Ovary (tissue), 9 donors: ENCODE data around the gene MST1. TPM values are rescaled to one million over a fixed set of nuclear protein-coding genes. Genes with fewer than 3 reads are reported as not detected.
"Not testable (repeated sequence)": the region's sequence is repeated elsewhere in the genome, so short reads cannot be mapped to it uniquely, and the experiment has no call there.

Experiments
- DNase-seq, 5 donors: peaks; one replicate each; pipeline ENCODE4 v3.0.0-alpha.2; 2019 to 2020
- H3K27ac ChIP-seq, 2 donors: fragments of 200-600 bp; one replicate each; pipeline versions ENCODE4 v1.5.1 to v1.8.0; 2019 to 2022
- H3K27me3 ChIP-seq: fragments of 200-600 bp; one replicate; pipeline ENCODE4 v1.8.0; 2022
- H3K36me3 ChIP-seq: fragments of 200-600 bp; sonication (generic); one replicate; pipeline ENCODE4 v1.5.1; 2019
- H3K4me1 ChIP-seq: one replicate; pipeline ENCODE4 v1.8.1; 2013; ENCODE audit warnings: mild to moderate bottlenecking, moderate library complexity; ENCODE audit not compliant: insufficient read depth
- H3K4me3 ChIP-seq: fragments of 200-600 bp; sonication (generic); one replicate; pipeline ENCODE4 v1.5.1; 2017
- H3K9me3 ChIP-seq, 2 donors: fragments of 200-600 bp in 1 of 2; sonication (generic) in 1 of 2; one replicate each; pipeline versions ENCODE4 v1.5.1 to v1.8.1; 2013 to 2019; ENCODE audit warnings: mild to moderate bottlenecking in 1 of 2, moderate library complexity in 1 of 2
- CTCF ChIP-seq, 3 donors: fragments of 450-650 bp in 2 of 3; fragments of 200-600 bp in 1 of 3; IDR thresholded peaks; one replicate each; pipeline versions ENCODE4 v1.5.1 to v1.8.0; 2016 to 2022; ENCODE audit warnings: antibody characterized with exemption in 3 of 3, mild to moderate bottlenecking in 1 of 3
- EP300 ChIP-seq: sonication (generic); formaldehyde crosslinking; IDR thresholded peaks from one replicate; pipeline ENCODE4 v1.6.1; 2017; ENCODE audit warnings: antibody characterized with exemption
- POLR2A ChIP-seq: fragments of 450-650 bp; IDR thresholded peaks from one replicate; pipeline ENCODE4 v1.6.1; 2017; ENCODE audit warnings: antibody characterized with exemption, mild to moderate bottlenecking, moderate library complexity
- WGBS, 3 donors: extraction: QIAGEN DNeasy Blood & Tissue Kit in 1 of 3; methylation state at CpG; one replicate each; pipeline versions ENCODE4 v1.1.5 to v1.1.7; 2013 to 2017; 5-methylcytosine and 5-hydroxymethylcytosine counted together
- intact Hi-C, 4 donors: fragments of 100-400 bp; cut with DNase I; formaldehyde crosslinking; loops; one replicate each; pipeline versions ENCODE4 v1.11.0 to v1.15.1; 2022 to 2023
- polyA plus RNA-seq, 2 donors: library from polyadenylated mRNA; stranded (reverse); fragments of 200-250 nt in 1 of 2; fragments of 350-450 nt in 1 of 2; fragmentation: Illumina TruSeq in 1 of 2; extraction: RNeasy Lipid Tissue Mini Kit (QIAGEN cat#74804) in 1 of 2; gene quantifications; one replicate each; pipeline ENCODE4 v1.2.3, GENCODE V29; 2013 to 2014
- total RNA-seq, 7 donors: library from RNA; depleted of rRNA in 2 of 7; stranded (reverse); fragments of >200 nt in 2 of 7; fragmentation: NEBNext Ultra II Directional in 3 of 7; extraction: Animal tissue kit (Norgen Biotek cat#: 25700) in 3 of 7; gene quantifications; one replicate each; pipeline versions ENCODE4 v1.1.0 to v1.2.4, GENCODE V29; 2016 to 2023
- donor health status: DM: no; HTN: no; CAD: no; lungs with moderate emphysema.
- donor health status: DM: no; HTN: no; CAD: no.
- donor health status: Bipolar disorder and iron deficiency.
- donor health status: DM: yes; HTN: yes; CAD: no.
- donor health status: DM: no; HTN: no; CAD: no.
- donor health status: DM: yes; HTN: yes; CAD: no.

The MST1 gene
- total and polyA plus RNA-seq, 9 donors, result 3.5 to 91.0 (median 17.3) TPM

GRCh38 chr3:49687424-49687795, 1.9 kb downstream of the MST1 start:
- not testable (repeated sequence) for H3K4me3 ChIP-seq, H3K4me1 ChIP-seq
- 85 to 93% (median 91%) methylated on average over 12 of the region's 12 CpGs for WGBS, 3 donors

GRCh38 chr3:49686769-49687423, 2.4 kb downstream of the MST1 start:
- H3K27me3 ChIP-seq, H3K36me3 ChIP-seq, intact Hi-C loops, H3K4me1 ChIP-seq, H3K9me3 ChIP-seq, H3K27ac ChIP-seq, H3K4me3 ChIP-seq: not testable (repeated sequence)
- peak in 4 of 5 donors; percentile 44 to 69 (median 54) for DNase-seq
- 10 to 15% (median 14%) methylated on average over 14 to 44 of the region's 44 CpGs for WGBS, 3 donors

More at GRCh38 chr3:49687424-49687795, 1.9 kb downstream of the MST1 start:
- H3K27ac ChIP-seq, H3K9me3 ChIP-seq, intact Hi-C loops, H3K36me3 ChIP-seq, H3K27me3 ChIP-seq, DNase-seq: not testable (repeated sequence)

GRCh38 chr3:49686346-49686745, 2.9 kb downstream of the MST1 start:
- H3K27ac ChIP-seq, H3K9me3 ChIP-seq, H3K27me3 ChIP-seq, H3K4me3 ChIP-seq, H3K36me3 ChIP-seq, H3K4me1 ChIP-seq, intact Hi-C loops: not testable (repeated sequence)
- 2 to 4% (median 3%) methylated on average over 14 to 26 of the region's 29 CpGs for WGBS, 3 donors
- DNase-seq, result peak in 1 of 5 donors; percentile 46

- H3K4me1 ChIP-seq, intact Hi-C loops, H3K27ac ChIP-seq, H3K4me3 ChIP-seq, DNase-seq, H3K9me3 ChIP-seq, H3K36me3 ChIP-seq, H3K27me3 ChIP-seq: not testable (repeated sequence)
- 9 to 20% (median 19%) methylated on average over 19 to 32 of the region's 36 CpGs for WGBS, 3 donors
Measured at GRCh38 chr3:49685846-49686245, 3.4 kb downstream of the MST1 start.

GRCh38 chr3:49685103-49685502, 4.2 kb downstream of the MST1 start:
- H3K27me3 ChIP-seq, intact Hi-C loops, DNase-seq, H3K36me3 ChIP-seq, H3K9me3 ChIP-seq, H3K4me1 ChIP-seq, H3K27ac ChIP-seq, H3K4me3 ChIP-seq: not testable (repeated sequence)
- 88 to 94% (median 92%) methylated on average over 10 of the region's 10 CpGs for WGBS, 3 donors

- DNase-seq, H3K9me3 ChIP-seq, H3K36me3 ChIP-seq, H3K4me3 ChIP-seq, H3K27ac ChIP-seq, H3K27me3 ChIP-seq, intact Hi-C loops, H3K4me1 ChIP-seq: not testable (repeated sequence)
- WGBS, 3 donors, result 76 to 90% (median 85%) methylated on average over 2 of the region's 2 CpGs
Measured at GRCh38 chr3:49684453-49684852, 4.8 kb downstream of the MST1 start.

- Histone ChIP-seq H3K4me1 (peaks cover 3% of the 10 kb centered on the region), H3K27ac (no peak overlapping the region), H3K4me3 (no peak overlapping the region), H3K36me3 (no peaks in the 10 kb centered on the region), H3K9me3 (no peaks in the 10 kb centered on the region), H3K27me3 (no peaks in the 10 kb centered on the region)
- no peak for DNase-seq
- WGBS, 3 donors, result 47 to 49% (median 48%) methylated on average over 6 of the region's 6 CpGs
- intact Hi-C loops, result no loop called here
- no peak for TF ChIP-seq EP300
- TF ChIP-seq POLR2A, result no peak
- TF ChIP-seq CTCF (IDR thresholded peaks at IDR 0.05), result no peak
Measured at GRCh38 chr3:49683162-49683561, 6.1 kb downstream of the MST1 start.

- H3K9me3 ChIP-seq, result no peaks in the 10 kb centered on the region
- no peaks in the 10 kb centered on the region for H3K36me3 ChIP-seq
- H3K4me1 ChIP-seq, result no peaks in the 10 kb centered on the region
- WGBS, 3 donors, result 63 to 80% (median 71%) methylated on average over 4 of the region's 4 CpGs
- DNase-seq, result no peak
- no peak overlapping the region for H3K4me3 ChIP-seq
- no peak overlapping the region for H3K27ac ChIP-seq
- intact Hi-C loops, result no loop called here
- H3K27me3 ChIP-seq, result no peaks in the 10 kb centered on the region
- no peak for TF ChIP-seq POLR2A
- TF ChIP-seq EP300, result no peak
Measured at GRCh38 chr3:49681543-49681942, 7.7 kb downstream of the MST1 start.
